ENCODE measurements around the gene USP14.

Gene USP14

GRCh38 chr18:231563-231962 lies 73.2 kb downstream of the USP14 start:
- no peak for DNase-seq

GRCh38 chr18:240175-240574 lies 81.8 kb downstream of the USP14 start:
- no peak for DNase-seq

- DNase-seq, result no peak
Measured at GRCh38 chr18:245282-245847, 87.0 kb downstream of the USP14 start.

GRCh38 chr18:248053-248452 lies 89.7 kb downstream of the USP14 start:
- DNase-seq, result no peak

- DNase-seq, result no peak
Measured at GRCh38 chr18:250685-251084, 92.3 kb downstream of the USP14 start.

GRCh38 chr18:251572-251971 lies 93.2 kb downstream of the USP14 start:
- DNase-seq, result no peak

- no peak for DNase-seq
Measured at GRCh38 chr18:253121-253520, 94.8 kb downstream of the USP14 start.

- DNase-seq, result no peak
Measured at GRCh38 chr18:255171-255570, 96.8 kb downstream of the USP14 start.

- no peak for DNase-seq
Measured at GRCh38 chr18:260547-260946, 102.2 kb downstream of the USP14 start.

GRCh38 chr18:261398-262073 lies 103.2 kb downstream of the USP14 start:
- no peak for DNase-seq

All from suppressor macrophage treated with lipopolysaccharide for 4 hours (primary cell).